ENCODE results near the gene DNAJA2. TPM values are rescaled to one million over a fixed set of nuclear protein-coding genes. Genes with fewer than 3 reads are reported as not detected.

The DNAJA2 gene
- total and polyA plus RNA-seq, 9 donors: 33.4 to 63.3 (median 58.4) TPM

DNA sequence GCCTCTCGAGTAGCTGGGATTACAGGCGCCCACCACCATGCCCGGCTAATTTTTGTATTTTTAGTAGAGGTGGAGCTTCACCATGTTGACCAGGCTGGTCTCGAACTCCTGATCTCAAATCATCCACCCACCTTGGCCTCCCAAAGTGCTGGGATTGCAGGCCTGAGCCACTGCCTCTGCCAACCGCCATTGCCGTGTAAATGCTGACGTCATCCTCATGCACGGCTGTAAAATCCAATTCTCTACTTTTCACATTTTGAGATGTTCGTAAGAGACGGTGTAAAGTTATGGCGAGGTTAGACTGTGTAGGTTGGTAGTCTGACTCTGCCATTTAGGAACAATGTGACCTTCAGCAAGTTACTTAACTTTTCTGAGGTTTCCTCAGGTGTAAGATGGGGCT lies 1.7 kb upstream of the DNAJA2 start:
- TF ChIP-seq POLR2A (IDR thresholded peaks at IDR 0.05) (no peak), EP300 (IDR thresholded peaks at IDR 0.05) (no peak)
- TF ChIP-seq, protein P1, sequence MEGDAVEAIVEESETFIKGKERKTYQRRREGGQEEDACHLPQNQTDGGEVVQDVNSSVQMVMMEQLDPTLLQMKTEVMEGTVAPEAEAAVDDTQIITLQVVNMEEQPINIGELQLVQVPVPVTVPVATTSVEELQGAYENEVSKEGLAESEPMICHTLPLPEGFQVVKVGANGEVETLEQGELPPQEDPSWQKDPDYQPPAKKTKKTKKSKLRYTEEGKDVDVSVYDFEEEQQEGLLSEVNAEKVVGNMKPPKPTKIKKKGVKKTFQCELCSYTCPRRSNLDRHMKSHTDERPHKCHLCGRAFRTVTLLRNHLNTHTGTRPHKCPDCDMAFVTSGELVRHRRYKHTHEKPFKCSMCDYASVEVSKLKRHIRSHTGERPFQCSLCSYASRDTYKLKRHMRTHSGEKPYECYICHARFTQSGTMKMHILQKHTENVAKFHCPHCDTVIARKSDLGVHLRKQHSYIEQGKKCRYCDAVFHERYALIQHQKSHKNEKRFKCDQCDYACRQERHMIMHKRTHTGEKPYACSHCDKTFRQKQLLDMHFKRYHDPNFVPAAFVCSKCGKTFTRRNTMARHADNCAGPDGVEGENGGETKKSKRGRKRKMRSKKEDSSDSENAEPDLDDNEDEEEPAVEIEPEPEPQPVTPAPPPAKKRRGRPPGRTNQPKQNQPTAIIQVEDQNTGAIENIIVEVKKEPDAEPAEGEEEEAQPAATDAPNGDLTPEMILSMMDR (IDR thresholded peaks at IDR 0.05): no peak
- no peak overlapping the region for H3K4me3 ChIP-seq
- no peaks in the 10 kb centered on the region for H3K9me3 ChIP-seq
- 93 to 97% (median 95%) methylated on average over 11 of the region's 11 CpGs for WGBS, 3 donors
- H3K4me1 ChIP-seq (ENCODE audit: insufficient read depth): peaks cover 4% of the 10 kb centered on the region
- no peaks in the 10 kb centered on the region for H3K27me3 ChIP-seq
- intact Hi-C loops (cut with DNase I): loop anchor here in 1 of 4 donors (10.0 kb wide), 1 partner anchor 60 kb away; no protein-coding TSS in a partner anchor
- no peaks in the 10 kb centered on the region for H3K36me3 ChIP-seq
- DNase-seq: peak in 1 of 5 donors; percentile 19
- no peak overlapping the region for H3K27ac ChIP-seq

DNA sequence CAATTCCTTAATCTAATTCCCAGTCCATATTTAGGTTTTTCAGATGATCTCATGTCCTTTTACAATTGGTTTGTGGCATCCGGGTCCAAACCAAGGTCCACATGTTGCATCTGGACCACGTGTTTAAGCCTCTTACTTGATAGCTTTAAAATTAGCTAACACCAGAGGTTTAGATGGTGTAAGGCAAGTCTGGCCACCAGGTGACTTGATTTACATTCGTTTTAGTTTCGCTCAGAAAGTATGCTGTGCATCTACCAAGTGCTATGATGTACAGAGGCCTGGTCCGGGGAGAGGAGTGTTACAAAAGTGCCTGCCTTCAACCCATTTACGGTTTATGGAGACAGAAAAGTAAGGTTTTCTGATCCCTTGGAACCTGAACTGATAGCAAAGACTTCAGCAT lies 878 bp upstream of the DNAJA2 start:
- DNase-seq: no peak
- Histone ChIP-seq H3K36me3 (no peaks in the 10 kb centered on the region), H3K9me3 (no peaks in the 10 kb centered on the region), H3K27ac (peak overlapping the region; percentile 88 to 94), H3K4me3 (peak overlapping the region; percentile 76), H3K27me3 (no peaks in the 10 kb centered on the region), H3K4me1 (ENCODE audit: insufficient read depth) (peaks cover 5% of the 10 kb centered on the region)
- TF ChIP-seq POLR2A (IDR thresholded peaks at IDR 0.05): no peak
- TF ChIP-seq, protein P1 (IDR thresholded peaks at IDR 0.05): no peak
- no peak for TF ChIP-seq EP300 (IDR thresholded peaks at IDR 0.05)
- WGBS, 3 donors: 74 to 78% (median 76%) methylated on average over 6 of the region's 6 CpGs
- intact Hi-C loops (cut with DNase I): loop anchor here in 2 of 4 donors (5.0 to 10.0 kb wide), 2 partner anchors 60 to 287 kb away; partner anchors contain the start of genes ORC6 (in 1 of the 2) and VPS35 (in 1 of the 2)

DNA sequence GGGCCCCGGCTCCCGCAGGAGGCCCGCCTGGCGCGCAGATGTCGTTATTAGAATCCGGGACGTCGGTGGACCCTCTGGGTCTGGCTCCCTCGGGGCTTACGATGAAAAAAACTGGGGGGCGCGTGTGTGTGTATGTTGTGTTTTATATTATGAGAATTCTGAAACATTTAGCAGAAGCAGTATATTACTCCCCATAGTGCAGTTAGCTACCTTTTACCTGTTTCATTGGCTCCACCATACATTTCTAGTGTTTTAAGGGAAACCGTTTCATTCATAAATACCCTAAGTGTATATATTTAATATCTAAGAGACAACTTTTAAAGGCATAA lies 486 bp upstream of the DNAJA2 start:
- H3K27ac ChIP-seq: peak overlapping the region; percentile 88 to 94
- intact Hi-C loops (cut with DNase I): loop anchor here in 2 of 4 donors (5.0 to 10.0 kb wide), 2 partner anchors 61 to 287 kb away; partner anchors contain the start of genes ORC6 (in 1 of the 2) and VPS35 (in 1 of the 2)
- no peak for DNase-seq
- H3K4me3 ChIP-seq: peak overlapping the region; percentile 76
- H3K36me3 ChIP-seq: no peaks in the 10 kb centered on the region
- TF ChIP-seq POLR2A (IDR thresholded peaks at IDR 0.05) (no peak), EP300 (IDR thresholded peaks at IDR 0.05) (no peak)
- TF ChIP-seq, protein P1 (IDR thresholded peaks at IDR 0.05): no peak
- no peaks in the 10 kb centered on the region for H3K9me3 ChIP-seq
- peaks cover 5% of the 10 kb centered on the region for H3K4me1 ChIP-seq (ENCODE audit: insufficient read depth)
- WGBS, 3 donors: 3% methylated on average over 14 of the region's 14 CpGs
- H3K27me3 ChIP-seq: no peaks in the 10 kb centered on the region

DNA sequence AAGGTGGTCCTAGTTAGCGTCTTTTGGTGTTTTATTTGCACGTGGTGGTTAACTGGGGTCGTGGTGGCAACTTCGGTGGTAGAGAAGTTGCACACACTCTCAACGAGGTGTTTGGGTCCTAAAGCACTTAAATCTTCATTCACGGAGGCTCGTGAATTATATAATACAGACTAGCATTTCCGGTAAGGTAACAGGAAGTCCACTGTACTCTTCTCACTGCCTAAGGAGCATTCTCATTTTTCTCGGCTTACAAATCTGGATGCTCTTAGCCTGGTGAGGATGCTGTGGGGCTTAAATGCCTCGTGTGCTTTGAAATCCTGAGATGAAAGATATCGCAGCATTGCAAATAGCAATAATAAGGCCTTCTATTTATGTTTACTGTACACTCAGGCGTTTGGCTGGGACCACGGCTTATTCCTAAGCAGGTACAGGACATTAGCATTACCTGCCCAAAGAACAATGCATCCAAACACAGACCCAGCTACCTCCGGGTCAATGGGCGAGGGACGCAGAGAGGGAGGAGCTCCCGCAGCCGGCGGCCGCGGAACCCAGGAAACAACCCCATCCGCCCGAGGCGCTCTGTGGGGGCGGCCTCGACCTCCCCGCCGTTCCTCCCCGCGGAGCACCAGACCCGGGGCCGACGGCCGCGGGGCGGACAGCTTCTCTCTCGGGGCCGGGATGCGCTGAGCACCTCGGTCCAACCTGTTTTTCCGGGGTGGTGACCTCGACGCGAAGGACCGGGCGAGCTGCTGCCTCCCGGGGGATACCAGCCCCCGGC lies 856 bp downstream of the DNAJA2 start:
- WGBS, 3 donors: 0 to 1% (median 0%) methylated on average over 48 of the region's 48 CpGs
- Histone ChIP-seq H3K27ac (peak overlapping the region; percentile 88 to 94), H3K4me3 (peak overlapping the region; percentile 76), H3K27me3 (no peaks in the 10 kb centered on the region), H3K9me3 (no peaks in the 10 kb centered on the region), H3K4me1 (ENCODE audit: insufficient read depth) (peaks cover 5% of the 10 kb centered on the region), H3K36me3 (no peaks in the 10 kb centered on the region)
- DNase-seq: peak in 2 of 5 donors; percentile 52 to 62
- intact Hi-C loops (cut with DNase I): loop anchor here in 2 of 4 donors (5.0 to 10.0 kb wide), 2 partner anchors 62 to 285 kb away; partner anchors contain the start of genes ORC6 (in 1 of the 2) and VPS35 (in 1 of the 2)
- TF ChIP-seq EP300 (IDR thresholded peaks at IDR 0.05): no peak
- TF ChIP-seq, protein P1 (IDR thresholded peaks at IDR 0.05): no peak
- TF ChIP-seq POLR2A (IDR thresholded peaks at IDR 0.05): no peak

Measured in ovary (tissue), 9 donors.